Measurements from ENCODE around the gene TMEM175.

The TMEM175 gene

DNA sequence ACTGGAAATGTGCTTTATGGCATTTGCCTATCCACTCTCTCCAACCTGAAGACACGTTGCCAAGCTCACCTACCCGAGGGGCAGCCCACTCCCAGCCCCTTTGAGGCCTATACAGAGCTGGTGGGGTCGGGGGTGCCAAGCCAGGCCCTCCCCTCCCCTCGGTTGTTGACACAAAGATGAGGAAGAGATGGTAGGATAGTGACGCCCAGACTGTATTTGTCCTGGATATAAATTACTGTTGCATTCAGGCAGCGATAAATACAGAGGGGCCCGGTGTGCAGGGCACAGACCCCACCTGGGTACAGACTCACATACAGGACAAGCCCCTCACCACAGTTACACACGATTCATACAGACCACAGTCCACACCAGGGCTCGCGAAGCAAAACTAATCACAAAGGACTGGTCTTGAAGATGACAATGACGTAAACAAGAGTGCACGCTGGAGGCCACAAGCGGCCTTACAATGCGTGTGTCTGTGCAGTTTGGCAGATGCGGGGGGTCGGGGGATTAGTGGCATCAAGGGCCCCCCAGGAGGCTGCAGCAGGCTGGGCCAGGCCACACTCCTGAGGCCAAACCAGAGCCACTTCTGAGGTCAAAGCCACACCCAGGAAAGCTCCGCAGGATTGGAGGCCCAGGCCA lies 26.6 kb downstream of the TMEM175 start:
- no peak for DNase-seq

DNA sequence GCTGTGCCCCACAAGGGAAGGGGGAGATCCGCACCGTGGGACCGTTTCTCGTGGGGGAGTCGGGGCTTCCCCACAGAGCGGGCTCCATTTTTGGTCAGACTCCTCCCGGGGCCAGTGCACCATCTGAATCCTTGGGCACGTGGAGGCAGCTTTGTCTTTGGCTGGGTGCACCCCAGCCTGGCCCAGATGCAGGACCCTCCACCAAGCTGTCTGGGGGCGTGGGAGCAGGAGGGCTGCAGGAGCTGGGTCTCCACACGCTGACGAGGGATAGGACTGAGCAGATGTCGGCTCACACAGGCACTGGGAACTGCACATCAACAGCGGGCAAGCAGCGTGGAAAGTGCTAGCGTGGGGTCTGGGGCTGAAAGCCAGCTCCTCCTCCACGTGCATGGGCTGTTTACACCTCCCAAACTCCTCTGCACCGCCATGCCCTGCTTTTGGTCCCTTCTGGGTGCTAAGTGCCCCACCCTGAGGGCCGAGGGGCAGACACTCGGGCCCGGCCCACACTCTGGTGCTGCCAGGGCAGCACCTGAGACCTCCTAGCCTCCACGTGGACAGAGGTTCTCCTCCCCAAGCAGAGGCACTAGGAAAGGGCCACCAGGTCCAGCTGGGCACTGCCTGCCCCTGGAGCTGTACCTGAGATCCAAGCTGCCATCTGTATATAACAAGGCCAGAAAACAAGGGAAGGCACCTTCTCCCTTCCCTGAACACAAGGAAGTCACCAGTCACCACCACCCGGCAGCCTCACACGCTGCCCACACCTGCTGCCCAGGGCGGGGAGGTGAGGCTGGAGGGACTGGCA lies 27.3 kb downstream of the TMEM175 start:
- no peak for DNase-seq

DNA sequence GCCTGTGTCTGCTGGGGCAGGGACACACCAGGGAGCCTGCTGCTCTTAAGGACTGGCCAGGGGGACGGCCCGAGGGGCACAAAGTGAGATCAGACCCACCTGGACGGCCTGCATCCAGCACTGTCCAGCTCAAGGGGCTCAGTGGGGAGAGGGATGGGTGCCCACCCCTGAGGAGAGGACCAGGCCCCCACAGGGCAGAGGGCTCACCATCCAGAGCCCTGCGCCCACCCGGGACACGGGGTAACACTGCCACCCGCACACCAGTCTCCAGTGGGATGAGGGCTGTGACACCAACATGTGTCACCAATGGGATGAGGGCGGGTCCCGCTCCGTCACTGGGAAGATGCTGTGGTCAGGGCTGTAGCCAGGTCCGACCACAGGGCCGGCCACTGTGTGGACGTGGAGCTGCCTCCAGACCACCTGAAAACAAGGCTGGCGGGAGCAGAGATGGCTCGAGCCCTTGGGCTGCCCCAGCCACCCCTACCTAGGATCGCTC lies 27.9 kb downstream of the TMEM175 start:
- no peak for DNase-seq

DNA sequence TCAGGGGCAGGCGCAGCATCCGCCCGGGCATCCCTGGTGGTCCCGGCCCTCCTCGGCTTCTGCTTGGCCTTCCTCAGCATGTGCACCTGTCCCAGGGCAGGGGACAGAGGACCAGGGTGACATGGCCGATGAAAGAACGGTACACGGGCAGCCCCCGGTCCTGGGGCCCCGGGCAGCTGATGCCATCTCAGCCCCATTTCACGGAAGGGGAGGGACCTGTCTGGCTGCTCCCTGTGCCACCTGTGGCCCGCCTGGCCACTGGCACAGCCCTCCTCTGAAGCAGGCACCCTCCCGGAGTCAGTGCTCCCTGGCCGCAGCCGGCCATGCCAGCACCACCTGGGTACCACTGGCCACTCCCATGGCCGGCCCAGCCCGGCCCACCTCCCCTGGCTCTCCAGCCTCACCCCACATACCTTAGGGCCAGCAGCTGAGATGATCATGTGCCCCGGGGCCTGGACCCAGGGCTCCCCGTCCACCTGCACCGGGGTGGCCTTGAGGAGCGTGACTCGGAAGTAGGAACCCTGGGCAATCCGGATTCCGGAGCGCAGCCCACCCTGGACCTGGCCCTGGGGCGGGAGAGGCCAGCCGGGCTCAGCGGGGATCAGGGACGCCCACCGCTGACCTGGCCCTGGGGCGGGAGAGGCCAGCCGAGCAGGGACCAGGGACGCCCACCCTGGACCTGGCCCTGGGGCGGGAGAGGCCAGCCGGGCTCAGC lies 28.5 kb downstream of the TMEM175 start:
- no peak for DNase-seq

DNA sequence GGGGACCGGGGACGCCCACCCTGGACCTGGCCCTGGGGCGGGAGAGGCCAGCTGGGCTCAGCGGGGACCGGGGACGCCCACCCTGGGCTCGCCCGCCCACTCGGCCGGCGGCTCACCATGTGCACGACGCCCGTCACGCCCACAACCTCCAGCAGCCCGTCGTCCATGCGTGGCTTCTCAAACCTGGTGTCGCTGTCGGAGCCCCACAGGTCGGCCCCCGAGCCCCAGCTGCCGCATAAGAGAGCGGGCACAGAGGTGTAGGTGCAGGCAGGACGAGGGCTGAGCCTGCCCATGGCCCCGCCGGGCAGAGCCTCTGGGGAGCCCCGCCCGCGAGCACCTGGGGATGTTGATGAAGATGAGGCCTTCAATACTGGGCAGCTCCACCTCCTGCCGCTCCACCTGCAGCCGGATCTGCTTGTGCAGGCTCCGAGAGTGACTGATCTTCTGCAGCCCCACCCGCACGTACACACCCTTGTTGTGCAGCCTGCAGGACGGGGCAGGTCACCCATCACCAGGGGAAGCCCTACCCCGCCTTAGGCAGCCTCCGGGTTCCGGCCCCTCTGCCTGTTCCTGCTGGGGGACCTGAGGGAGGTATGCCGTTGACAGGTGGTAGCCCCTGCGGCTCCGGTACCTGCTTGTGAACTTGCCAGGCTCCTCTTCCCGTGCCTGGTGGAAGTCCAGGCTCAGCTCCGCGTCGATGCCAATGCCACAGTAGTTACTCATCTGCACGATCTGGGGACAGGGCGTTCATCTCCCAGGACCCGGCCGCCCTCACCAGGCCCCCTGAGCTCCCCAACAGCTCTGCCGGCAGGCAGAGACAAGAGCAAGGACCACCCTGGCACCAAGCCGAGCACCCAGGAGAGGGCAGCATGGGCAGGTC lies 29.3 kb downstream of the TMEM175 start:
- peak; percentile 1 for DNase-seq

DNA sequence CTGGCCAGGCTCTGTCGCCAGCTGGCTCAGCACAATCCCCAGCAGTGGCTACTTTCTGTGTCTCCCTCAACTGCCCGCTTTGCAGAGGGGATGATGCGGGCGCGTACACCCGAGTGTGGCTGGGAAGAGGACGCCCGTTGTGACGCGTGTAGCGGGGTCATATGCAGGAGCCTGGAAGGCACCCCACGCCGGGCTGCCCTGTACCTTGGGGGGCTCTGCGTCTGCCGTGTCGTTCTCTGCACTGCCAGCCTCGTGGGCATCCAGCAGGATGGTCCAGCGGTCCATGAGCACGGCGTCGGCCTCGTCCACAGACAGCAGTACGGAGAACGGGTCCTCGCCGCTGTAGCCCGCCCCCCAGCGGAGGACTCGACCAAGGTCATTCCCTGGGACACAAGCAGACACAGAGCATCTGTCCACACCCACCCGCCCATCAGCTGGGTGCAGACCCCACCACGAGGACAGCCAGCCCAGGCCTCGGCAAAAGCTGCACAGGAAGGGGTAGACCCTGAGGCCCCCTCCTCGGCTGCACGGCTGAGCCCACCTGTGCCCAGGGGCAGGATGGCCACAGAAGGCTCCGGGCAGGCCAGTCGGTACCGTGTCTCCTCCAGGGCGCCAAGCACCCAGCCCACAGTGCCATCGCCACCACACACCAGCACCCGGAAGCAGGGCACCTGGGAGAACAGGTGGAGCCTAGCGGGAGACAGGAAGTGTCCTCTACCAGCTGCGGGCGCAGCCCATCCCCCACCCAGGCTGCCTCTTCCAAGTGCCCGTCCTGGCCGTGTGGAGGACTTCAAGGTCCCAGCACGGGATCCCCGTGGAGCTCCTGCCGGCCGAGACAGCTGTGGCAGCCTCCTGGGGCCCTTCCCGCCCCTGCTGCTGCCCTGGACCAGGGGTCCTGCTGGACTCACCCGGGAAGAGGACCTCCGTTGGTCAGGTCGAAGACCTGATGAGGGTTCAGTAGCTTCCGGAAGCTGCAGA lies 30.3 kb downstream of the TMEM175 start:
- DNase-seq = peak; percentile 1

DNA sequence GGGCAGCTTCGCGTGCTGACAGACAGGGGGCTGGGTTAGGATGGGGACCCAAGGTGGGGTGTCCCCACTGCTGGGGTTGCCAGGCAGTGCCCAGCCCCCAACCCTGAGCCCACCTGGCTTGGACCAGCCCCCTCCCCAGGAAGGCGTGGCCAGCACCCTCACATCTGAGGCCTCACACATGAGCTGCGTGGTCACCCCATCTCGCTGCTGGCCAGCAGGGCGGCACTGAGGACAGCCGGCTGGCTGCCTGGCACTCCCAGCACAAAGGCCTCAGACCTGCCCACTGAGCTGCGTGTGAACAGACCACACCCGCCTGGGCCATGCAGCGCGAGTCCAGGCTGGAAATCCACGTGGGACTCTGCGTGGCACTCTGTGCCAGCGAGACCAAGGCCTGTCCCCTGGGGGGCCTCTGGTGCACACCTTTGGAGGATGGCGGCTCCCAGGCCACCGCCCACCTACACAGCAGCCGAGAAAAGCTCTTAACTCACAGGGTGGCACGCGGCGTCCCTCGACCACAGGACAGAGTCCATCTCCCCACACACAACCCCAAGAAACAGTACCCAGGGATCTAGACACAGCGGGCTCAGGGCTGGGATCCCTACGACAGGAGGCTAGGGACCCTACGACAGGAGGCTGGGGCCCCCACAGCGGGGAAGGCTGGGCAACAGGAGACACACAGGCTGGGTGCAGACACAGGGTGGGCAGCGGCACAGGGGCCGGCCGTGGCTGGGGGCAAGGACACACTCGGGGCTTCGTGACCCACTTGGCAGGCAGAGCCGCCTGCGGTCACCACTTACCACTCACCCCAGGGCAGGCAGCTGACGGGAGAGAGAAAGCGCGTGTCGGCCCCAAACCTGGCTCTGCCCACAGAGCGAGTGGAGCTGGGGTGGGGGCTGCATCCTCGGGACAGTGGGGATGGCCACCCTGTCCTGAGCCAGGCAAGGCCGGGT lies 31.3 kb downstream of the TMEM175 start:
- peak; percentile 4 for DNase-seq

DNA sequence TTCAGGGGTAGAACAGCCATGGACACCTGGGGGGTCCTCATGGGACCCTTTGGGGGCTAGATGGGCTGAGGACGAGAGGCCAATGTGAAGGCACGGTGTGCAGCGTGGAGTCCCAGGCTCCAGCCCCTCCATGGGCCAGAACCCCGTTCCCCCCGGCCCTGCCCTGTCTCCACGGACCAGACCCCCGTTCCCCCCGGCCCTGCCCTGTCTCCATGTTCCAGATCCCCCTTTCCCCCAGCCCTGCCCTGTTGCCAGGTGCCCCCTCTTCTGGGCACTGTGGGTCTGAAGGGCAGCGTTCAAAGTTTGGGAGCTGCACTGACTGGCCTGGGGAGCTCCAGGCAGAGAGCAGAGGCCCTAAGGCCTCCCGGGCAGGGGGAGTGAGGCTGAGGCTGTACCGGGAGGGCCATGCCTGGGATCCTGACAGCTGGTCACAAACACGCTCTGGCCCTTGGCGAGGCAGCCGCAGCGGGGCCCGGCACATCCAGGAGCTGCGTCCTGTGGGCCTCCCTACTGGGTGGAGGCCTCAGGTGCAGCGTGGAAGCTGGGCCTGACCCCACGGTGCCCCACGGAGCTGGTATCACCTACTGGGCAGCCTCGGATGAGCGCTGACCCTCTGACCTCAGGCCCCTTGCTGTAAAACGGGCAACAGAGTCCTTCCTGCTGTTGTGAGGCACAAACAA lies 32.2 kb downstream of the TMEM175 start:
- DNase-seq = no peak

DNA sequence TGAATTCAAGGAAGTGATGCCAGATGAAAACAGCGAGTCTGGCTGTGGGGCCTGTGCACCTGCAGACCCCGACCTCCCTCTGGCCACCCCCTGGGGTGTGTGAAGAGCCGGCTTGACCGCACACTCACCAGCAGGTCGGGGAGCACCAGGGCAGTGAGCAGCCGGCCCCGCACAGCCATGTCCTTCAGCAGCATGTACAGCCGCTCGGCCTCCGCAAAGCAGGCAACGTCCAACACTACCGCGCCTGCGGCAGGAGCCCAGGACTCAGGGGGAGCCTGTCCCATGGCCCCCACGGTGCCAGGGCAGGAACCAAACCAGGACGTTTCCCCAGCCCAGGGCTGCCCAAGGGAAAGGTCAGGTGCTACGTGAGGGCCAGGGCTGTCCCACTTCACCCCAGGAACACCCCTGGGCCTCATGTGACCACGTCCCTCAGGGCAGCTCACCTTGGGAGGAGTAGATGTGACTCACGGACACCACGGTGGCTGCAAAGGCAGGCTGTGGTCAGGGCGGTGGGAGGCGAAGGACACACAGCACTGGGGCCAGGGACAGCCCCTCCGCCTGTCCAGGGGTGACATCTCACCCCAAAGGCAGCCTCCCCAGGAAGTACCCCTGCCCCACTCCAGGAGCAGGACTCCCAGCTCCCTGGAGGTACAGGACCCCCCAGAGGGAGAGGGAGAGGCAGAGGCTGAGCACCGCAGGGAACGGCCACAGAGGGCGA lies 32.9 kb downstream of the TMEM175 start:
- DNase-seq = no peak

DNA sequence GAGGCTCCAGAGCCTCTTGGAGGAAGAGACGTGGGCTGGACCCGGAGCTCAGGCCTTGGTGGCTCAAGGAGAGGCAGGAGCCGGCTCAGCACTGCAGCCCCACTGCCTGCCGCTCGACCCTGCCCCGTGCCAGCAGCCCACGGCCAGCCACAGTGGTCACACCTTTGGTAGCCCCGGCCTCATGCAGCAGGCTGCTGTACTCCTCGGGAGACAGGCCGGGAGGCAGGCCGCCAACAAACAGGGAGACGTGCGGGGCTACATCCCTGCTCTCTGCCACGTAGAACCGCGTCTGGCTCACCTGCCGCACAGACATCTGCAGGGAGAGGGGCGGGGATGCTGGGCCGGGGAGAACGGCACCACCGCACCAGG lies 33.5 kb downstream of the TMEM175 start:
- DNase-seq = no peak

DNA sequence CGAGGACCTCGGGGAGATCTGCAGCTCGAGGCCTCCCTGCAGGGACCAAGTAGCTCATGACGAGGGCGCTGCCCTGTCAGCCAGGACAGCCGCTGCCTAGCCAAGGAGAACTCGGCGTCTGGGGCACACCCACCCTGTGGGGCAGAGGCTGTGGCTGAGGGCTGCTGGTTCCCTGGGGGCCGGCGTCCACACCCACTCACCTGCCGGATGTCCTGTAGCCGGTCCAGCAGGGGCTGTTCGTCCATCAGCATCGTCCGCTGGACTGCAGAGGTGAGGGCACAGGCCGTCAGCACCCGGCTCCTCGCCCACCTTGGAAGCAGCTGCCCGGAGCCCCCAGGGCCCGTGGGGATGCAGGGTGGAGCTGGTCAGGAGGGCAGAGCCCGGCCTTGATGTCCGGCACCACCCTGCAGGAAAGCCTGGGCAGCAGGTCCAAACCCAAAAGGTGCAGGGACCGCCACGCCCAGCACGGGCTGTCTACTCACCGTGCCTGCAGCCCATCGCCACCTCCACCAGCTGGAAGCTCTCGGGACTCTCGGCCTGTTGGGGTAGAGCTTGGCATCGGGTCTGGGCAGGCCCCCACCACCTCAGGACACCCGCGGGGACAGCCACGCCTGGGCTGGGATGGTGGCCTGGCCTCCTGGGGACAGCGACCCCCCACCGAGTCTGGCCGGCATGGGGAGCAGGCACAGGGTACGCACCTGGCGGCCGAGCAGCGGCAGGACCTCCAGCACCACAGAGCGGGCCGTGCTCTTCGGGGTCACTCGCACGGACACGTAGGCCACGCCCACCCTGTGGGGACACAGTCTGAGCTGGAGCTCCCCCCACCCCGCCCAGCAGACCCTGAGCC lies 34.2 kb downstream of the TMEM175 start:
- DNase-seq = no peak

DNA sequence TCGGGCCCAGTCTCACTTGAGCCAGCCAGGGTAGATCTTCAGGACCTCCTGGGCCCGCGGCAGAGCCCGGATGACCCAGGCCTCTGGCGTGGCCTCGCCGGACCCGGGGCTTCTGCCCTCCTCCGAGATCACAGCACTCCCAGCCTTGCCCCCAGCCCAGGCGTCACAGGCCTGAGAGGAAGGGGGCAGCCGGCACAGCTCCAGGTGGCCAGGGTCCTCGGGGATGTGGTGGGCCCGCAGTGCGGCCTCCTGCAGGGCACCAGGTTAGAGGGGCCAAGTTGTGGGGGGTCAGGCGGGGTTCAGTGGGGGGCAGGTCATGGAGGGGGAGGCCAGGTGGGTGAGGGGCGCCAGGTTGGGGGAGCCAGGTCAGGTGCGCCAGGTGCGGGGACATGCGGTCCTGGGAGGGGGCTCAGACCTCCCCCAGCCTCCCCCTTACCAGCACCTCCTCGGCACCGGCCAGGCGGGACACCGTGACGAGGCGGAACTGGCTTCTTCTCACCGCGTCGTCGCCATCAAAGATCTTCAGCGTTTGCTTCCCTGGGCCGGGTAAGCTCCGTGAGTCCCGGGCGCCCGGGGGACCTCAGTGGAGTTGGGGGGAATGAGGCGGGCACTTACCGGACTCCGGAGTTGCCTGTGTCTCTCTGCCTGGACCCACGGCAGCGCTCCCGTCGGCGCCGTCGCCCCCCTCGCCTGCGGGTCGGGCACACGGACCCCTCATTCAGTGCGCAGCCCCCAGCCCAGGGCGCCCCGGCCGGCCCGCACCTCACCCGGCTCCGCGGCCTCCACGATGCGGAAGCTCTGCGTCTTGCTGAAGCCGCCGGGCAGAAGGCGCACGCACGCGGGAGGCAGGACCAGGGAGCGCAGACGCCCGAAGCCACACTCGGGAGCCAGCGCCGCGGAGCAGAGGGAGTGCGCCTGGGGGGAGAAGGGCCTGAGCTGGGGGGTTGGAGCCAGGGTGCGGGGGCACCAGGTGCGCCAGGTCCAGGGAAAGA lies 35.1 kb downstream of the TMEM175 start:
- DNase-seq = peak; percentile 49

DNA sequence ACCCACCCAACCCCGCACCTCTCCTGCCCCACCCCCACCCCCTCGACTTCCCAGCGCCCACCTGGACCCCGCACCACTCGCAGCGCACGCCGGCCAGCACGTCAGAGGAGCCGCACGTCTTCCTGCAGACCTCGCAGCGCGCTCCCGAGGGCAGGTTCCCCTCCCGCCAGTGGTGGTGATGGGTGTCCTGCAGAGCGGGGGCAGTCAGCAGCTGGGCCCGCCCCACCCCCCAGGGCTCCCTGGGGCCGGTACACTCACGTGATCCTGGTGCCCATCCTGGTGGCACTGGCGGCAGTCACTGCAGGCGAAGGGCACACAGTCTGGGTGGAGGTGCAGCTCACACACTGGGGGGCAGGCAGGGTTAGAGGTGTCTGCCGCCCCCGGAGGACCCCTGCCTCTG lies 36.0 kb downstream of the TMEM175 start:
- DNase-seq = no peak

DNA sequence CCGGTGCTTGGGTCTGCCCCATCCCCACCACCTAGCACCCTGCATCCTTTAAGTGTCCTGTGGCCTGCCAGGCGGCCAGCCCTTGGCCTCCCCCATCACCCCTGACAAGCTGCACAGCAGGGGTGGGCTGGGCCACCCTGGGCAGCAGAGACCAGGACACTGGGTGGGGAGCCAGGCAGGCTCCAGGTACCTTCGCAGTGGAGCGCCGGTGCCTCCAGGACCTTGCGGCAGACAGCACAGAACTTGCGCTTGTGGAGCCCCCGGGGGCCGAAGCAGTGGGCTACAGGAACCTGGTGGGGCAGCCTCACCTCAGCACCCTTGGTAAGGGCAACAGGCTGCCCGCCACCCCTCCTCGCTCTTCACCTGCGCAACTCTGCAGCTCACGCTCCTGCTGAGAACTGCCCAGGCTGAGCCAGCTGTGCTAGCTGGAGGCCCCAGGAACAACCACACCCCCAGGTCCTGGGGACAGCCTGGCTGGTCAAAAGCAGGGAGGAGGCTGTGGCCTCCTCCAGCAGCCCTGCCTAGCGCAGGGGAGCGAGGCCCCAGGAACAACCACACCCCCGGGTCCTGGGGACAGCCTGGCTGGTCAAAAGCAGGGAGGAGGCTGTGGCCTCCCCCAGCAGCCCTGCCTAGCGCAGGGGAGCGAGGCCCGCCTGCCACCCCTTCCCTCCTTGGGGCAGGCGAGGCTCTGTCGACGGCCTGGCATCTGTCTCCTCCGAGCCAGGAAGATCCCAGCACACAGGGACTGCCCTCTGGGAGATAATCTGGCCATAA lies 36.5 kb downstream of the TMEM175 start:
- DNase-seq = no peak

DNA sequence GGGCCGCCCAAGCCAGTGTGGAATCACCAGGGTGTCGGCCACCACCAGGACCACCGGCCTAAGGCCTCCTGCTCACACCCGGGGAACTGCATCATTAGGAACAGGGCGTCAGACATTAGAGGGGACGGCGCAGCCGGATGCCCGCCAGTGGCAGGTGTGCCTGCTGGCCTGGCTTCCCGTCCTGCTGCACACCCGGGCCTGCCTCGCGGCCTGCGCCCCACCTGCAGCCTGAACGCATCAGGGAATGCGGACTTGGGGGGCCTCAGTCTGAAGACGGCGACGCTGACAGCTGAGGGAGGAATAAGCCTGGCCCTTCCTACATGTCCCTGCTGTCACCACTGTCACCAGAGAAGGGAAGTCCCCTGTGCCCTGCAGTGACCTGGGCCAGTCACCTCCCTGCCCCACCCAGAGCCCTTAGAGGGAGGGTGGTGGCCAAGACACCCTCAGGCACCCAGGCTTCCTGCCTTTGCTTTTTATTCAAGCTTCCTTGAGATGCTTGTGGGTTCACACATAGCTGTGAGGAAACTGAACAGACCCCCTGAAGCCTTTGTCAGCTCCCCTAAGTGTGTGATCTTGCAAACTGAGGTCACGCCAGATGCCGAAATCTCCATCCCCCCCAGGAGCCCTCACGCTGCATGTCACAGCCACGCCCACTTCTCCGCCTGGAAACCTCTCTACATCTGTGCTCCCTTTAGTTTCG lies 37.9 kb downstream of the TMEM175 start:
- no peak for DNase-seq
